ENCODE measurements around the gene RUSF1.

Gene RUSF1

GRCh38 chr16:31467151-31467773, 40.9 kb downstream of the RUSF1 start:
- DNase-seq: no peak

- no peak for DNase-seq
These were observed 41.8 kb downstream of the RUSF1 start for GRCh38 chr16:31466381-31466841.

- no peak for DNase-seq
These were observed 42.3 kb downstream of the RUSF1 start for GRCh38 chr16:31465788-31466370.

- no peak for DNase-seq
These were observed 43.4 kb downstream of the RUSF1 start for GRCh38 chr16:31464781-31465260.

GRCh38 chr16:31464348-31464769, 43.8 kb downstream of the RUSF1 start:
- DNase-seq: no peak

- DNase-seq: no peak
These were observed 46.0 kb downstream of the RUSF1 start for GRCh38 chr16:31461921-31462804.

- DNase-seq: no peak
These were observed 46.8 kb downstream of the RUSF1 start for GRCh38 chr16:31461201-31461920.

GRCh38 chr16:31460582-31461002, 47.6 kb downstream of the RUSF1 start:
- DNase-seq: no peak

GRCh38 chr16:31459687-31460581, 48.3 kb downstream of the RUSF1 start:
- DNase-seq: peak; percentile 100

GRCh38 chr16:31458844-31459686, 49.1 kb downstream of the RUSF1 start, which contains the start of gene ARMC5:
Gene ARMC5 (plus strand): TSS chr16:31459501. CDS start chr16:31459525, 24 bp downstream.
- peak; percentile 97 for DNase-seq

- peak; percentile 61 for DNase-seq
These were observed 49.9 kb downstream of the RUSF1 start for GRCh38 chr16:31458073-31458843.

- no peak for DNase-seq
These were observed 51.2 kb downstream of the RUSF1 start for GRCh38 chr16:31456988-31457360.

- peak; percentile 33 for DNase-seq
These were observed 52.4 kb downstream of the RUSF1 start for GRCh38 chr16:31455601-31456314.

GRCh38 chr16:31453255-31454204, 54.7 kb downstream of the RUSF1 start:
- DNase-seq: no peak

- no peak for DNase-seq
These were observed 55.5 kb downstream of the RUSF1 start for GRCh38 chr16:31452631-31453106.

- DNase-seq: no peak
These were observed 56.4 kb downstream of the RUSF1 start for GRCh38 chr16:31451681-31452351.

- DNase-seq: no peak
These were observed 57.0 kb downstream of the RUSF1 start for GRCh38 chr16:31451201-31451600.

Measured in activated naive CD4-positive, alpha-beta T cell treated with anti-CD3 and anti-CD28 coated beads, Interleukin-2, amount 50 U/mL, for 16 hours (primary cell).